Activated T-cell treated with anti-CD3 and anti-CD28 coated beads for 48 hours (primary cell): ENCODE data around the gene COL5A1.

Experiments
- DNase-seq: peaks from one replicate; pipeline ENCODE4 v3.0.0-alpha.2; 2020; ENCODE audit warnings: low read depth

Gene COL5A1

DNA sequence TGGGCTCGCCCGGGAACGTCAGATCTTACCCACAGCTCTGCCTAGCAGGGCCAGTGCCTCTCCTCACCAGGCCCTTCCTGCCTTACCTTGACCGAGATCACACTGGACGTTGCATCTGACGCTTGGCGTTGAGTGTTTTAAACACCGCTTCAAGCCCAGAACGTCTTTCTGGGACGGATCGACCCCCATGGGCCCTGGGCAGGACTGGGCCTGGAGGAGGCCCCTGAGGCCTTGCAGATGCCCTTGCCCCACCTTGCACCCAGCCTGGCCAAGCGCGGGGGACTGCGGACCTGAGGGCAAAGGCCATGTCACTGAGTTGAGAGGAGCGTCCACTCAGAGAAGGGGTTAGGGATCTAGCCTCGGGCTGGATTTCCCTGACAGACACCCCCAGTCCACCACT is 174.7 kb downstream of the COL5A1 start:
- DNase-seq: no peak

DNA sequence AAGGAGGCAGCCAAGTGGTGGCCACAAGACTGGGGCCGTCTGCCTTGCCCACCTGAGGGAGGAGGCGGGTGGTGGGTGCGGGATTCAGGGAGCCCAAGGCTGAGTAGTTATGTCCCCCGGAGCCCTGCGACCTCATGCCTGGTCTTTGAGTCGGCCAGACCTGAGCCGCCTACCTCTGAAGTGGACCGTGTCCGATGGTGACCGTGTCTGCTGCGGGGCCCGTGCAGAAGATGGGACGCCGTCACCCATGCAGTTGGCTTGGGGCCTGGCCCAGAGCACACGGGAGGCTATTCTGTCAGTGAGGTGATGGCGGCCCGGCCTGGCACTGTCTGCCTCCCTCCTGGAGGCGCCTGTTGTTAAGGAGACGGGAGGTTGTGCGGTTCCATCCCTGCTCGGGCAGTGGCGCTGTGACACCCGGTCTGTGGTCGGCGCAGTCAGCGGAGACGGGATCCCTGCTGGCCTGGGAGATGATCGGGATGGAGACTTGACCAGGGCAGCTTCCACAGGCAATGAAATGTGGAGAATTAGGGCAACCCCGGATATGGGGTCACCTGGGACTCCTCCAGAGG is 176.5 kb downstream of the COL5A1 start:
- DNase-seq: no peak

DNA sequence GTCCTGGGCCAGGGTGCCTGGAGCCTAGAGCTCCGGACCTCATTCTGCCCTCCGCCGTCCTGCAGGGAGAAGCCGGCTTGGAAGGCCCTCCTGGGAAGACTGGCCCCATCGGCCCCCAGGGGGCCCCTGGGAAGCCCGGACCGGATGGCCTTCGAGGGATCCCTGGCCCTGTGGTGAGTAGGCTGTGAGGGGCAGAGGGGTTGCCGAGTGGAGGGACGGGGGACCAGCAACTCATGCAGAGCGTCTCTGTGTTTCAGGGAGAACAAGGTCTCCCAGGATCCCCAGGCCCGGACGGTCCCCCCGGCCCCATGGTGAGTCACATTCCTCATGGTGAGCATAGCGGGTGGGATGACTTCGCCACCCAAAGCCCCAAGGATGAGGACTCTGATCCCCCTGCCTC is 177.0 kb downstream of the COL5A1 start:
- DNase-seq: no peak

- no peak for DNase-seq
Observed at GRCh38 chr9:134820901-134821300, 179.3 kb downstream of the COL5A1 start.

GRCh38 chr9:134822541-134822940 is 180.9 kb downstream of the COL5A1 start:
- no peak for DNase-seq

DNA sequence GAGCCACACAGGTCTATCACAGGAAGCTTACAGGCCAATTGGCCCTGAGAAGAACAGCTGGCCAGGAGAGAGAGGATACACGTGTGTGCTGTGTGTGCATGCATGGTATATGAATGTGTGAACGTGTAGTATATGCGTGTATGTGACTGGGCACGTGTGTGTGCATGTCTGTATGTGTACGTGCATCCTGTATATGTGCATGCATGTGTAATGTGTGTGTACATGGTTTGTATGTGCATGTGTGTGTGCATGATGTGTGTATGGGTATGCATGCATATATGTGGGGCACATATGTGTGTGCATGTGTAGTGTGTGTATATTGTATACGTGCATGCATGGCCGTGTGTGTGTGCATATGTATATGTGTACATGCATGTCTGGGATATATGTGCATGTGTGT is 182.0 kb downstream of the COL5A1 start:
- DNase-seq: no peak

DNA sequence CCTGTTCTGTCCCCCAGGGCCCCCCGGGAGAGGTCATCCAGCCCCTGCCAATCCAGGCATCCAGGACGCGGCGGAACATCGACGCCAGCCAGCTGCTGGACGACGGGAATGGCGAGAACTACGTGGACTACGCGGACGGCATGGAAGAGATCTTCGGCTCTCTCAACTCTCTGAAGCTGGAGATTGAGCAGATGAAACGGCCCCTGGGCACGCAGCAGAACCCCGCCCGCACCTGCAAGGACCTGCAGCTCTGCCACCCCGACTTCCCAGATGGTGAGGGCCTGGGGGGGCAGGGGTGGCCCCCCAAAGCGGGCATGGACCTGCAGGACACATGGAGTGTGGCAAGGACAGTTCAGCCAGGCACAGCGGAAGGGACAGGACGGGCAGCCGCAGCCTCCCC is 183.0 kb downstream of the COL5A1 start:
- no peak for DNase-seq

DNA sequence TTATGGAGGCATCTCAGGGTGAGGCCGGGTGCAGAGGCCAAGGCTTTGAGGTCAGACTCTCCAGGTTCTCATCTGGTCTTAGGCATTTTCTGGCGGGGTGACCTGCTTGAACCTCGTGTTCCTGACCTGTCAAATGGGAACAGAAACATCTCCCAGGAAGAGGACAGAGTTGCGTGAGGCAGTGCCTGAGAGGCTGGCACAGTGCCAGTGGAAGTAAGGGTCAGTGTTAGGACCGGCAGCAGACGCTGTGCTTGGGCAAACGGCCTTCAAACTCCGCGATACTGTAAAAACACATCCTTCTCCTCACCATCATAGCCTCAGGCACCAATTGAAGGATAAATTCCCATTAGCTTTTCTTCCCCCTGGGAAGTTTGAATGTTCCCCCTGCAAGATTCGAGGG is 183.4 kb downstream of the COL5A1 start:
- no peak for DNase-seq

- no peak for DNase-seq
Observed at GRCh38 chr9:134826336-134827285, 185.0 kb downstream of the COL5A1 start.

GRCh38 chr9:134827559-134827958 is 186.0 kb downstream of the COL5A1 start:
- no peak for DNase-seq

- DNase-seq: no peak
Observed at GRCh38 chr9:134827993-134828392, 186.4 kb downstream of the COL5A1 start.

DNA sequence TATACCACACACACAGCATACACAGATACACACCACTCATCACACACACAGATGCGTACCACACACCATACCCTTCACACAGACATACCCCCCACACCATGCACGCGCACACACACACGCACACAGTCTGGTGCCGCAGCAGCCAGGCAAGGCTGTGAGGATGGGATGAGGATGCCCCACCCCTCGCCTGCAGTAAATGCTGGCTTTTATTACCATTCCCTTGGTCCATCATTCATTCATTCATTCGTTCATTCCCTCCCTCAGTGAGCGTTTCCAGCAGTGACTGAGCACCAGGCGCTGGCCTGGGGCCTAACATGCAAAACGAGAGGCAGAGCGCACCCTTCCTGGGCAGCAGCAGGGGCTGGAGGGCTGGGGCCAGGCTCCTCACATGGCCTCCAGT is 187.3 kb downstream of the COL5A1 start:
- DNase-seq: no peak

DNA sequence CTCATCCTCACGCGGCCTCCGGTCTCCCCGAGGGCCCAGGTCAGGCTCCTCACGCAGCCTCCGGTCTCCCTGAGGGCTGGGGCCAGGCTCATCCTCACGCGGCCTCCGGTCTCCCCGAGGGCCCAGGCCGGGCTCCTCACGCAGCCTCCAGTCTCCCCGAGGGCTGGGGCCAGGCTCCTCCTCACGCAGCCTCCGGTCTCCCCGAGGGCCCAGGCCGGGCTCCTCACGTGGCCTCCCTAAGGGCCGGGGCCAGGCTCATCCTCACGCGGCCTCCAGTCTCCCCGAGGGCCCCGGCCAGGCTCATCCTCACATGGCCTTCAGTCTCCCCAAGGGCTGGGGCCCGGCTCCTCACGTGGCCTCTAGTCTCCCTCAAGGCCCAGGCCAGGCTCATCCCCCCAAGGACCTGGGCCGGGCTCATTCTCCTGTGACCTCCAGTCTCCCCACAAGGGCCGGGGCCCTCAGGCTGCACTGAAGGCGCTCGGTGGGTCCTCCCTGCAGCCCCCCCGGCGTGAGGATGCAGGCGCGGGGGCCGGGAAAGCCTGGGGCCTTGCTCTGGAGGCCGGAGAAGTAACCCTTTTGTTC is 187.8 kb downstream of the COL5A1 start:
- no peak for DNase-seq

DNA sequence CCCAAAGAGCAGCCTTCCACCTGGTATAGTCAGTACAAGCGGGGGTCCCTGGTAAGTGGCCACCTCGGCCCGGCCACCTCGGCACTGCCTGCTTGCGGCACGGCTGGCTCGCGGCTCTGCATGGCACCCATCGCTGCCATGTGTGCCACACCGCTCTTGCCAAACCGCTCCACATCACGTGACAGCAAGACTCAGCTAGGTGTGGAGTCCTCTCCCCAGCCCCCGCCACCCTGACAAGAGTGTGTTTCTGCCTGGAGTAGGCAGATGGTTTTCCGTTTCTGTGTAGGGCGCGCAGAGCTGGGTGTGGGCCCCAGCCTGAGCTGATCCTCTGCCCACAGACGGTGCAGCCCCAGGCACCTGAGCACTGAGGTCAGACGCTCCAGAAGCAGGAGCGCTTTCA is 188.5 kb downstream of the COL5A1 start:
- no peak for DNase-seq

DNA sequence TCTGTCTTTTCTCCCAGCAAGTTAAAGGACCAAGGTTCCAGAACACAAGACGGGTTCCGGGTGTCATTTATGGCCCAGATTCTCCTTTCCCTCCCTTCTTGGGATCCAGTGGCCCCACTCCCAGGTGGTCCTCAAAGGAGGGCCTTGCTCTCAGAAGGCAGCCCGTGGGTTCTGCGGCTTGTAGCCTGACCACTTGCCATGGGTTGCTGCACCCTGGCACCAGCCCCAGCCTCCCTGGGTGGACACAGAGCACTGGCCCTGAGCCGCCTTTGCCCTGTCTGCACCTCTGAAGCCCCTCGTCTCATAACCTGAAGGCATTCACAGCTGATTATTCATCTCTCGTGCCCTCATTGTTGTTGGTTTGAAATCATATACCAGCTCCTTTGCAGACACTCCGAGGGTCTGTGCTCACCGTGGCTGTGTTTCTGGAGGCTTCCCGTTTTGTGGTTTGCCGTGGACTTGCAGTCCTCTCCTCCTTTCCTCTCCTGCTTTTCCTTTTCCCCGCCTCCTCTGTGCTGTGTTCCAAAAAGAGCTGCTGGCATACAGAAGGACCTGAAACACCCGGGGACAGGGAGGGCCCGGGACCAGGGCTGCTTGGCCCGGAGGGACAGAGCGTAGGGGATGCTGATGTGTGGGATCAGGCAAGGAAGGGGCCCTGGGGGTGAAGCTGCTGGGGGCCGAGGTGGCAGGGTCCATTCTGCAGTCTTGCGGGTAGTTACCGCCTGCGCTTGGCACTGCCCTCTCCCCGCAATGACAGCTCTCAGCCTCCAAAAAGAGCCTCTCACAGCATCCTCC is 189.5 kb downstream of the COL5A1 start:
- no peak for DNase-seq

DNA sequence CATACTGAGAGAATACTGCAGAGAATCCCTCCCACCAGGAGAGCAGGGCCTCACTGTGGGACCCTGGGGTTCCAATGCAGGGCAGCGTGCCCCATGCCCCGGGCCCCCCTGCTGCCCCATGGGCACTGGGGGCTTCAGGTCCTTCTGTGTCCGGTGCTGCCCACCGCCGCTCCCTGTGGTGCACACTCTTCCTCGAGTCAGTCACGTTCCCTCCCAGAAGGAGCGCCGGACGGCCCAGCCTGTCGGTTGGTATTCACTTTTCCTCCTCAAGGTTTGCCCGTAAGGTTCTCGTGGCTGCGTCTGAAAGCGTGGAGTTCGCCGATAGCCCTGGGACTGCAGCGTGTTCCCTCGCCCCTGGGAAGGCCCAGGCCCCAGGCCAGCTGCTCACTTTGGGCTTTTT is 190.9 kb downstream of the COL5A1 start:
- DNase-seq: no peak

- DNase-seq: no peak
Observed at GRCh38 chr9:134833294-134833880, 191.8 kb downstream of the COL5A1 start.

GRCh38 chr9:134834217-134834956 is 192.8 kb downstream of the COL5A1 start:
- DNase-seq: no peak

DNA sequence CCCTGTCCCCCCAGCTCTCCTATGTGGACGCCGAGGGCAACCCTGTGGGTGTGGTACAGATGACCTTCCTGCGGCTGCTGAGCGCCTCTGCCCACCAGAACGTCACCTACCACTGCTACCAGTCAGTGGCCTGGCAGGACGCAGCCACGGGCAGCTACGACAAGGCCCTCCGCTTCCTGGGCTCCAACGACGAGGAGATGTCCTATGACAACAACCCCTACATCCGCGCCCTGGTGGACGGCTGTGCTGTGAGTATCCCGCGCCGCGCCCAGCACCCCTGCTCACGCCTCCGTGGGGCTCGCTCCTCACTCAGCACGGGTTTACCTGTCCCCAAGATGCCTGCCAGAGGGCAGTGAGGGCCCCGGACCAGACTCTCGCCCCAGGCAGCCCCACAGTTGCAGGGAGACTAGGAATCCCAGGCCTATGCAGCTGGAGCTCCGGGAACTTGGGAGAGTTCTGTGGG is 193.4 kb downstream of the COL5A1 start:
- DNase-seq: no peak

DNA sequence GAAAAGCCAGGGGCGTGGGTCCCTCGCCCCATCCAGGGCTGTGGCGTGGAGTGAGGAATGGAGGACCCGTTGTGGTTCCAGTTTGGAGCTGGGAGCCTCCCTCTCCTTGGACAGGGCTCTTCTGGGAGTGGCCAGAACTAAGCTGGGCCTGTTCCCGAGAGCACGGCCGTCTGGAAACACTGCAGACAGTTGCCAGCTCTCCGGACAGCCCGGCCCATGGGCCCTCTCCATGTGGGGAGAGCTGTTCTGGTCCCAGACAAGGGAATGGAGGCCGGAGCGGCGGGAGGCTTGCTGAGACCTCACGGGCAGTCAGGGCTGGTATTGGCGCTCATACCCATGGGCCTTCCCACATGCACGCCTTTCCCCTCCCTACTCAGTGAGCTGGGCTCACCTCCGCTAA is 193.8 kb downstream of the COL5A1 start:
- no peak for DNase-seq

GRCh38 chr9:134835987-134836386 is 194.4 kb downstream of the COL5A1 start:
- DNase-seq: no peak
